IMR-90 (cell line): Measurements from ENCODE around the gene POLR2E. TPM values are rescaled to one million over a fixed set of nuclear protein-coding genes. Genes with fewer than 3 reads are reported as not detected.
"Not testable (repeated sequence)": the region's sequence is repeated elsewhere in the genome, so short reads cannot be mapped to it uniquely, and the experiment has no call there.

Source experiments
- ATAC-seq: fragments of 200-7000 bp; cut with Tn5 transposase; 2 replicates; pipeline ENCODE4 v1.9.1; 2020; ENCODE audit warnings: low read depth, mild to moderate bottlenecking, moderate library complexity
- BruUV-seq: library from RNA; stranded (reverse); fragments of 400-500 nt; replicated peaks from 2 replicates; lab custom pipeline; 2021; lab: Mats Ljungman, UMichigan
- CTCF ChIA-PET: fragments of 300-600 bp; formaldehyde crosslinking; extraction: SDS; loops from one replicate; lab custom pipeline; 2021; ENCODE audit warnings: antibody characterized with exemption; lab: Yijun Ruan, JAX
- POLR2A ChIA-PET: fragments of 300-600 bp; sonication (Branson Sonifier 250); formaldehyde crosslinking; loops from one replicate; lab custom pipeline; 2022; ENCODE audit warnings: antibody characterized with exemption; ENCODE audit not compliant: unreplicated experiment; lab: Charles Lee
- DNase-seq: peaks from one replicate; pipeline ENCODE4 v3.0.0; 2013
- H2AFZ ChIP-seq: replicated peaks from 2 replicates; pipeline ENCODE3; 2013; ENCODE audit warnings: low read length, mild to moderate bottlenecking; ENCODE audit not compliant: poor library complexity
- H2AK5ac ChIP-seq: 2 replicates; pipeline ENCODE4 v1.6.1; 2013; ENCODE audit warnings: low read depth, low read length, inconsistent platforms
- H2AK9ac ChIP-seq: replicated peaks from 2 replicates; pipeline ENCODE3; 2013; ENCODE audit warnings: mild to moderate bottlenecking, low read depth, low read length, moderate library complexity; ENCODE audit not compliant: poor library complexity
- H2BK120ac ChIP-seq: 2 replicates; pipeline ENCODE4 v1.6.1; 2013; ENCODE audit warnings: low read depth, low read length, inconsistent platforms
- H2BK15ac ChIP-seq: 3 replicates; pipeline ENCODE4 v1.6.1; 2013; ENCODE audit warnings: low read depth, low read length, inconsistent platforms
- H2BK20ac ChIP-seq: 2 replicates; pipeline ENCODE4 v1.6.1; 2013; ENCODE audit warnings: low read depth, mild to moderate bottlenecking, inconsistent platforms, low read length, moderate library complexity
- H2BK5ac ChIP-seq: 2 replicates; pipeline ENCODE4 v1.6.1; 2013; ENCODE audit warnings: mild to moderate bottlenecking, low read depth, low read length, inconsistent platforms; ENCODE audit not compliant: poor library complexity, severe bottlenecking
- H3K14ac ChIP-seq: replicated peaks from 2 replicates; pipeline ENCODE4 v1.6.1; 2013; ENCODE audit warnings: low read depth, low read length, inconsistent platforms
- H3K18ac ChIP-seq: 2 replicates; pipeline ENCODE4 v1.6.1; 2013; ENCODE audit warnings: low read depth, low read length, control low read depth
- H3K23ac ChIP-seq: 2 replicates; pipeline ENCODE4 v1.6.1; 2013; ENCODE audit warnings: low read depth, low read length, inconsistent platforms
- H3K27ac ChIP-seq: 2 replicates; pipeline ENCODE4 v1.5.1; 2013; ENCODE audit warnings: mild to moderate bottlenecking, control low read depth, low read length; ENCODE audit not compliant: insufficient read depth
- H3K27me3 ChIP-seq: 2 replicates; pipeline ENCODE4 v1.6.1; 2013; ENCODE audit warnings: low read length; ENCODE audit not compliant: control insufficient read depth, insufficient read depth
- H3K36me3 ChIP-seq: 2 replicates; pipeline ENCODE4 v1.6.1; 2013; ENCODE audit warnings: low read length, mixed read lengths; ENCODE audit not compliant: control insufficient read depth, insufficient read depth
- H3K4ac ChIP-seq: 2 replicates; pipeline ENCODE4 v1.6.1; 2013; ENCODE audit warnings: low read depth, low read length, inconsistent platforms
- H3K4me1 ChIP-seq: 2 replicates; pipeline ENCODE4 v1.6.1; 2013; ENCODE audit warnings: low read length, mixed read lengths; ENCODE audit not compliant: control insufficient read depth, insufficient read depth
- H3K4me2 ChIP-seq: 2 replicates; pipeline ENCODE4 v1.6.1; 2013; ENCODE audit warnings: low read depth, mild to moderate bottlenecking, control low read depth, low read length, moderate library complexity
- H3K4me3 ChIP-seq: 2 replicates; pipeline ENCODE4 v1.5.1; 2013; ENCODE audit warnings: low read depth, mild to moderate bottlenecking, control low read depth, low read length, moderate library complexity; ENCODE audit not compliant: insufficient read depth
- H3K56ac ChIP-seq: 2 replicates; pipeline ENCODE4 v1.6.1; 2013; ENCODE audit warnings: low read length, inconsistent platforms; ENCODE audit not compliant: insufficient read depth; ENCODE audit errors: extremely low read depth
- H3K79me1 ChIP-seq, 2 experiments: 2 replicates each; pipeline ENCODE4 v1.6.1; 2013; ENCODE audit warnings: low read length in 2 of 2, inconsistent platforms in 1 of 2, low read depth in 1 of 2
- H3K9ac ChIP-seq: 2 replicates; pipeline ENCODE4 v1.6.1; 2013; ENCODE audit warnings: low read depth, low read length, control low read depth
- H3K9me1 ChIP-seq: 2 replicates; pipeline ENCODE4 v1.6.1; 2013; ENCODE audit warnings: low read length, inconsistent platforms; ENCODE audit not compliant: insufficient read depth
- H3K9me3 ChIP-seq: 2 replicates; pipeline ENCODE4 v1.6.1; 2013; ENCODE audit warnings: low read length; ENCODE audit not compliant: control insufficient read depth, insufficient read depth
- H4K20me1 ChIP-seq: 2 replicates; pipeline ENCODE4 v1.6.1; 2013; ENCODE audit warnings: low read length, inconsistent platforms; ENCODE audit not compliant: insufficient read depth
- H4K5ac ChIP-seq: 2 replicates; pipeline ENCODE4 v1.6.1; 2013; ENCODE audit warnings: mild to moderate bottlenecking, low read depth, low read length, control low read depth
- H4K8ac ChIP-seq, 2 experiments: 2 replicates each; pipeline ENCODE4 v1.6.1; 2013; ENCODE audit warnings: low read depth in 2 of 2, low read length in 2 of 2, control low read depth in 1 of 2, inconsistent platforms in 1 of 2
- H4K91ac ChIP-seq: 2 replicates; pipeline ENCODE4 v1.6.1; 2013; ENCODE audit warnings: low read depth, low read length, inconsistent platforms; ENCODE audit not compliant: insufficient read depth
- CEBPB ChIP-seq: IDR thresholded peaks from 2 replicates; pipeline ENCODE4 v1.6.1; 2012; ENCODE audit warnings: low read depth, low read length, improper control_type of control experiment
- RFX5 ChIP-seq: IDR thresholded peaks from 2 replicates; pipeline ENCODE4 v1.8.0; 2012; ENCODE audit warnings: low read depth, mild to moderate bottlenecking, low read length, moderate library complexity
- WGBS, 2 experiments: methylation state at CpG; one replicate each; pipeline versions ENCODE4 v1.1.5 to v1.1.7; 2013; ENCODE audit warnings: missing lambda C conversion rate in 2 of 2; ENCODE audit not compliant: insufficient read length in 1 of 2; ENCODE audit errors: extremely low coverage in 2 of 2; 5-methylcytosine and 5-hydroxymethylcytosine counted together
- dilution Hi-C: fragments of 300-500 bp; cut with HindIII; formaldehyde crosslinking; loops from one replicate; pipeline ENCODE4 v1.14.3; 2018; ENCODE audit warnings: low sequenced_read_pairs; ENCODE audit not compliant: unreplicated experiment
- in situ Hi-C: fragments of 300-500 bp; cut with MboI; formaldehyde crosslinking; loops from 3 replicates; pipeline ENCODE4 v1.14.3; 2019; ENCODE audit warnings: low sequenced_read_pairs, inconsistent platforms, mixed read lengths
- intact Hi-C: fragments of 100-400 bp; cut with micrococcal nuclease; formaldehyde crosslinking; loops from 2 replicates; pipeline ENCODE4 v1.10.0; 2022
- polyA plus RNA-seq, 3 experiments: library from polyadenylated mRNA; depleted of rRNA; stranded (reverse); fragments of >200 nt; gene quantifications; 2 replicates each; pipeline ENCODE4 v1.2.3, GENCODE V29; 2012; ENCODE audit warnings: low replicate concordance in 1 of 3
- total RNA-seq: library from RNA; depleted of rRNA; stranded (reverse); fragments of >200 nt; gene quantifications from 2 replicates; pipeline ENCODE4 v1.2.3, GENCODE V29; 2012

Gene POLR2E
- total and polyA plus RNA-seq, 2 of the 4 experiments (the other 2 are of a cell fraction) = 294 to 391 TPM

GRCh38 chr19:1129535-1129934, 34.4 kb upstream of the POLR2E start:
- TF ChIP-seq CEBPB (no peak), RFX5 (no peak)
- WGBS, 2 experiments = 95% methylated on average over 15 of the region's 18 CpGs; no CpG with 5 or more reads in 1 of the 2 experiments
- dilution Hi-C loops = no loop called here
- no peak overlapping the region for H3K56ac ChIP-seq
- peaks cover 47% of the 10 kb centered on the region for H3K36me3 ChIP-seq
- no peak overlapping the region for H2BK5ac ChIP-seq
- CTCF ChIA-PET = interaction anchor here (0.5 kb wide), 1 partner anchor 64 kb away, joined by 3 read pairs; no protein-coding TSS in a partner anchor
- H4K20me1 ChIP-seq = peaks cover 40% of the 10 kb centered on the region
- H2AK9ac ChIP-seq = peak overlapping the region; percentile 9
- H3K4me3 ChIP-seq = no peak overlapping the region
- H3K9ac ChIP-seq = no peak overlapping the region
- no peak overlapping the region for H4K5ac ChIP-seq
- H3K9me3 ChIP-seq = no peaks in the 10 kb centered on the region
- H3K4me2 ChIP-seq = no peak overlapping the region
- H3K14ac ChIP-seq = no peak overlapping the region
- no peak overlapping the region for H4K8ac ChIP-seq
- peaks cover 29% of the 10 kb centered on the region for H3K4me1 ChIP-seq
- H3K79me1 ChIP-seq = peaks cover 30 to 79% of the 10 kb centered on the region in 2 experiments; a peak in 3 of 4 replicates
- no peak overlapping the region for H3K18ac ChIP-seq
- no peak overlapping the region for H4K91ac ChIP-seq
- ATAC-seq (no peak), DNase-seq (no peak)
- no peak overlapping the region for H2BK15ac ChIP-seq
- POLR2A ChIA-PET = no interaction called here
- in situ Hi-C loops = no loop called here
- no peak overlapping the region for H2AFZ ChIP-seq
- intact Hi-C loops = no loop called here
- H3K4ac ChIP-seq = no peak overlapping the region
- H3K9me1 ChIP-seq = peaks cover 12% of the 10 kb centered on the region
- H2AK5ac ChIP-seq = peak overlapping the region; percentile 43; the same call in 1 of the 2 replicates
- H2BK120ac ChIP-seq = no peak overlapping the region
- H3K23ac ChIP-seq = no peak overlapping the region
- no peak overlapping the region for H2BK20ac ChIP-seq
- H3K27ac ChIP-seq = no peak overlapping the region
- no peaks in the 10 kb centered on the region for H3K27me3 ChIP-seq
- no TSS peak for BruUV-seq

GRCh38 chr19:1129084-1129483, 33.9 kb upstream of the POLR2E start:
- H2BK5ac ChIP-seq, H4K5ac ChIP-seq, H2AK5ac ChIP-seq, H4K91ac ChIP-seq, H3K9me3 ChIP-seq, H3K56ac ChIP-seq, H4K8ac ChIP-seq, dilution Hi-C loops, H2AFZ ChIP-seq, H3K14ac ChIP-seq, H3K9ac ChIP-seq, in situ Hi-C loops, H2BK20ac ChIP-seq, POLR2A ChIA-PET, H3K4me2 ChIP-seq, H3K4me3 ChIP-seq, H3K27ac ChIP-seq, H3K4ac ChIP-seq, H3K23ac ChIP-seq, H3K18ac ChIP-seq, BruUV-seq, intact Hi-C loops, ATAC-seq, H3K27me3 ChIP-seq, DNase-seq, H3K9me1 ChIP-seq, H2BK15ac ChIP-seq, H2BK120ac ChIP-seq, H2AK9ac ChIP-seq: not testable (repeated sequence)
- Histone ChIP-seq H3K4me1 (peaks cover 26% of the 10 kb centered on the region), H3K36me3 (peaks cover 47% of the 10 kb centered on the region), H4K20me1 (peaks cover 40% of the 10 kb centered on the region), H3K79me1 (peaks cover 26 to 78% of the 10 kb centered on the region in 2 experiments; a peak in 3 of 4 replicates)
- WGBS, 2 experiments = 95% methylated on average over 4 of the region's 7 CpGs; no CpG with 5 or more reads in 1 of the 2 experiments
- CTCF ChIA-PET = interaction anchor here (0.5 kb wide), 1 partner anchor 65 kb away, joined by 3 read pairs; no protein-coding TSS in a partner anchor
